GM12878 (cell line): ENCODE data around the gene PEX11B. TPM values are rescaled to one million over a fixed set of nuclear protein-coding genes. Genes with fewer than 3 reads are reported as not detected.

ENCODE experiments used
- ATAC-seq: fragments of 200-7000 bp; cut with Tn5 transposase; 3 replicates; pipeline ENCODE4 v1.9.1; 2020; ENCODE audit warnings: mild to moderate bottlenecking, moderate library complexity
- BruUV-seq: library from RNA; stranded (reverse); fragments of 400-500 nt; replicated peaks from 2 replicates; lab custom pipeline; 2021; lab: Mats Ljungman, UMichigan
- CTCF ChIA-PET: fragments of 300-600 bp; sonication (Branson Sonifier 250); formaldehyde crosslinking; extraction: SDS; loops from one replicate; lab custom pipeline; 2021; ENCODE audit warnings: inconsistent platforms; lab: Yijun Ruan, JAX
- POLR2A ChIA-PET: fragments of 350-600 bp; formaldehyde crosslinking; extraction: SDS; loops from one replicate; lab custom pipeline; 2021; ENCODE audit warnings: inconsistent platforms; lab: Charles Lee
- RAD21 ChIA-PET: fragments of 300-600 bp; sonication (Branson Sonifier 250); formaldehyde crosslinking; loops from one replicate; lab custom pipeline; 2023; ENCODE audit warnings: antibody characterized with exemption; ENCODE audit not compliant: unreplicated experiment; lab: Charles Lee
- SMC1A ChIA-PET: fragments of 300-600 bp; sonication (Branson Sonifier 250); formaldehyde crosslinking; loops from one replicate; lab custom pipeline; 2023; ENCODE audit not compliant: unreplicated experiment, uncharacterized antibody; lab: Charles Lee
- DNase-seq: peaks from one replicate; pipeline ENCODE4 v3.0.0-alpha.2; 2011; ENCODE audit warnings: low read depth, low spot score
- FAIRE-seq: peaks from 3 replicates; lab custom pipeline; 2011; peaks lifted over from hg19 to GRCh38; lab: Jason Lieb, UNC
- H2AFZ ChIP-seq: 2 replicates; pipeline ENCODE4 v1.6.0; 2011; ENCODE audit warnings: low read depth, low read length, control low read depth; ENCODE audit not compliant: control insufficient read depth
- H3K27ac ChIP-seq: 2 replicates; pipeline ENCODE4 v1.5.1; 2011; ENCODE audit warnings: control low read depth; ENCODE audit not compliant: control insufficient read depth, insufficient read depth
- H3K27me3 ChIP-seq, 2 experiments: replicated peaks in 1 of 2; 2 replicates each; pipeline versions ENCODE4 v1.6.0 to v1.6.1; 2011; ENCODE audit warnings: low read length in 1 of 2; ENCODE audit not compliant: control insufficient read depth in 2 of 2, insufficient read depth in 2 of 2
- H3K36me3 ChIP-seq, 2 experiments: 2 replicates each; pipeline ENCODE4 v1.5.1; 2011; ENCODE audit warnings: low read length in 1 of 2; ENCODE audit not compliant: control insufficient read depth in 2 of 2, insufficient read depth in 2 of 2
- H3K4me1 ChIP-seq: 2 replicates; pipeline ENCODE4 v1.6.1; 2011; ENCODE audit warnings: mild to moderate bottlenecking, low read length, moderate library complexity, mixed read lengths; ENCODE audit not compliant: control insufficient read depth, insufficient read depth
- H3K4me2 ChIP-seq: 2 replicates; pipeline ENCODE4 v1.6.0; 2011; ENCODE audit warnings: control low read depth; ENCODE audit not compliant: control insufficient read depth, insufficient read depth
- H3K4me3 ChIP-seq: fragments of 200-600 bp; sonication (generic); 2 replicates; pipeline ENCODE4 v1.5.1; 2016
- H3K79me2 ChIP-seq: 2 replicates; pipeline ENCODE4 v1.6.0; 2011; ENCODE audit warnings: low read length; ENCODE audit not compliant: control insufficient read depth, insufficient read depth
- H3K9ac ChIP-seq: 2 replicates; pipeline ENCODE4 v1.8.0; 2011; ENCODE audit warnings: low read length, control low read depth, mixed read lengths; ENCODE audit not compliant: control insufficient read depth, insufficient read depth
- H3K9me3 ChIP-seq: replicated peaks from 3 replicates; pipeline ENCODE4 v1.5.1; 2011; ENCODE audit warnings: mild to moderate bottlenecking, low read length; ENCODE audit not compliant: control insufficient read depth, insufficient read depth
- H4K20me1 ChIP-seq: 2 replicates; pipeline ENCODE4 v1.6.0; 2011; ENCODE audit not compliant: control insufficient read depth, insufficient read depth
- CREB1 ChIP-seq: IDR thresholded peaks from 2 replicates; pipeline ENCODE4 v1.6.1; 2012; ENCODE audit warnings: low read depth, mild to moderate bottlenecking, inconsistent platforms
- IKZF2 ChIP-seq, 2 experiments: fragments of 450-650 bp; IDR thresholded peaks; 2 replicates each; pipeline ENCODE4 v1.6.1; 2017; ENCODE audit warnings: mild to moderate bottlenecking in 2 of 2, moderate library complexity in 2 of 2
- LARP7 ChIP-seq: fragments of 450-650 bp; IDR thresholded peaks from 2 replicates; pipeline ENCODE4 v1.6.1; 2017; ENCODE audit warnings: mild to moderate bottlenecking
- NBN ChIP-seq: fragments of 450-650 bp; IDR thresholded peaks from 2 replicates; pipeline ENCODE4 v1.6.1; 2016
- PAX5 ChIP-seq: IDR thresholded peaks from 2 replicates; pipeline ENCODE4 v1.6.1; 2011; ENCODE audit warnings: low read depth, low read length, borderline replicate concordance
- RFX5 ChIP-seq: IDR thresholded peaks from 2 replicates; pipeline ENCODE4 v1.6.1; 2011; ENCODE audit warnings: low read depth, low read length, improper control_type of control experiment
- WGBS: methylation state at CpG from one replicate; pipeline ENCODE4 v1.1.6; 2016; ENCODE audit warnings: low lambda C conversion rate; ENCODE audit not compliant: insufficient replicate concordance, insufficient coverage; ENCODE audit errors: missing lambda C conversion rate; 5-methylcytosine and 5-hydroxymethylcytosine counted together
- in situ Hi-C: fragments of 300-500 bp; cut with MboI; formaldehyde crosslinking; loops from 9 replicates; pipeline ENCODE4 v1.14.3; 2018; ENCODE audit warnings: mixed read lengths
- intact Hi-C: fragments of 100-400 bp; cut with micrococcal nuclease; formaldehyde crosslinking; loops from one replicate; pipeline ENCODE4 v1.14.2; 2022; ENCODE audit not compliant: unreplicated experiment
- polyA plus RNA-seq, 11 experiments: library from polyadenylated mRNA; depleted of rRNA in 4 of 11; unstranded in 6 of 11; stranded (reverse) in 5 of 11; fragments of >200 nt; fragmentation: Nextera tagmentation in 4 of 11; fragmentation: Illumina TruSeq in 1 of 11; extraction: Ambion mirVana in 4 of 11; extraction: Trizol in 1 of 11; gene quantifications; 1 replicate in 1 of 11; 2 replicates in 10 of 11; pipeline versions ENCODE4 v1.2.1 to v1.2.3, GENCODE V29; 2011 to 2016; ENCODE audit warnings: inconsistent platforms in 2 of 11, missing spikeins in 2 of 11, low read depth in 1 of 11
- total RNA-seq, 4 experiments: library from RNA; depleted of rRNA in 3 of 4; stranded (reverse); fragments of >200 nt in 3 of 4; fragmentation: Illumina TruSeq in 1 of 4; extraction: Trizol in 1 of 4; gene quantifications; 2 replicates each; pipeline versions ENCODE4 v1.2.1 to v1.2.3, GENCODE V29; 2013 to 2021
- TF ChIP-seq, protein P1 (sequence below): fragments of 450-650 bp; conservative IDR thresholded peaks from 2 replicates; pipeline ENCODE4 v1.6.1; 2017; ENCODE audit warnings: mild to moderate bottlenecking, moderate library complexity
- TF ChIP-seq, protein P2 (sequence below): fragments of 450-650 bp; formaldehyde crosslinking; IDR thresholded peaks from 2 replicates; pipeline ENCODE4 v1.5.0; 2022; ENCODE audit warnings: mild to moderate bottlenecking, missing genetic modification characterization

PEX11B gene
- total and polyA plus RNA-seq, 10 of the 15 experiments (the other 5 are each of a cell fraction or from before 2014, with no cell fraction given), result 24.9 to 129 (median 40.7) TPM

- POLR2A ChIA-PET, result interaction anchor here (1.8 kb wide), 1 partner anchor 17 kb away, joined by 5 read pairs; the partner anchor contains the start of gene RBM8A
- no peaks in the 10 kb centered on the region for H3K27me3 ChIP-seq
- TF ChIP-seq CREB1, result no peak
- TF ChIP-seq, all 136 proteins: peak for 0
- H3K27ac ChIP-seq, result no peak overlapping the region
- H2AFZ ChIP-seq, result no peak overlapping the region
- BruUV-seq, result no TSS peak
- H4K20me1 ChIP-seq, result no peaks in the 10 kb centered on the region
- FAIRE-seq (no peak), ATAC-seq (no peak), DNase-seq (no peak)
- ChIA-PET CTCF (interaction anchor here (0.7 to 1.2 kb wide), 2 partner anchors 17 to 97 kb away, joined by 3 read pairs; partner anchors contain the start of gene RBM8A), RAD21 (no interaction called here), SMC1A (interaction anchor here (1.5 to 1.6 kb wide), 2 partner anchors 11 to 13 kb away, joined by 3 to 6 read pairs; partner anchors contain the start of gene LIX1L)
- no peak overlapping the region for H3K4me2 ChIP-seq
- intact Hi-C loops, result no loop called here
- WGBS, result 95% methylated on average over 3 of the region's 3 CpGs
- no peaks in the 10 kb centered on the region for H3K79me2 ChIP-seq
- no peak overlapping the region for H3K9ac ChIP-seq
- peaks cover 0 to 10% of the 10 kb centered on the region in 2 experiments; a peak in 2 of 4 replicates for H3K36me3 ChIP-seq
- H3K4me1 ChIP-seq, result no peaks in the 10 kb centered on the region
- H3K4me3 ChIP-seq, result no peak overlapping the region
- in situ Hi-C loops, result no loop called here
- H3K9me3 ChIP-seq, result no peaks in the 10 kb centered on the region
Measured at GRCh38 chr1:145944532-145944931, 26.0 kb upstream of the PEX11B start.

GRCh38 chr1:145942871-145943270, 24.4 kb upstream of the PEX11B start:
- Histone ChIP-seq H3K9ac (no peak overlapping the region), H3K36me3 (peaks cover 0 to 10% of the 10 kb centered on the region in 2 experiments; a peak in 2 of 4 replicates), H3K27ac (no peak overlapping the region), H3K4me3 (no peak overlapping the region), H3K9me3 (no peaks in the 10 kb centered on the region), H3K79me2 (no peaks in the 10 kb centered on the region), H4K20me1 (no peaks in the 10 kb centered on the region), H3K27me3 (no peaks in the 10 kb centered on the region), H2AFZ (no peak overlapping the region), H3K4me1 (no peaks in the 10 kb centered on the region), H3K4me2 (no peak overlapping the region)
- RAD21 ChIA-PET, result no interaction called here
- CTCF ChIA-PET, result interaction anchor here (0.7 to 3.0 kb wide), 3 partner anchors 9 to 15 kb away, joined by 3 to 12 read pairs (median 5); partner anchors contain the start of genes LIX1L and RBM8A
- in situ Hi-C loops, result no loop called here
- 100% methylated on average over 6 of the region's 6 CpGs for WGBS
- SMC1A ChIA-PET, result interaction anchor here (1.1 to 1.9 kb wide), 3 partner anchors 9 to 13 kb away, joined by 3 to 6 read pairs (median 4); no protein-coding TSS in a partner anchor
- POLR2A ChIA-PET, result interaction anchor here (1.2 to 1.8 kb wide), 2 partner anchors 15 to 23 kb away, joined by 4 to 5 read pairs; partner anchors contain the start of gene RBM8A
- no TSS peak for BruUV-seq
- ATAC-seq (no peak), FAIRE-seq (no peak), DNase-seq (no peak)
- intact Hi-C loops, result no loop called here
- TF ChIP-seq PAX5, result no peak
- no peak for TF ChIP-seq RFX5
- no peak for TF ChIP-seq LARP7
- TF ChIP-seq IKZF2 (IDR thresholded peaks at IDR 0.05), result no peak
- TF ChIP-seq, protein P1, sequence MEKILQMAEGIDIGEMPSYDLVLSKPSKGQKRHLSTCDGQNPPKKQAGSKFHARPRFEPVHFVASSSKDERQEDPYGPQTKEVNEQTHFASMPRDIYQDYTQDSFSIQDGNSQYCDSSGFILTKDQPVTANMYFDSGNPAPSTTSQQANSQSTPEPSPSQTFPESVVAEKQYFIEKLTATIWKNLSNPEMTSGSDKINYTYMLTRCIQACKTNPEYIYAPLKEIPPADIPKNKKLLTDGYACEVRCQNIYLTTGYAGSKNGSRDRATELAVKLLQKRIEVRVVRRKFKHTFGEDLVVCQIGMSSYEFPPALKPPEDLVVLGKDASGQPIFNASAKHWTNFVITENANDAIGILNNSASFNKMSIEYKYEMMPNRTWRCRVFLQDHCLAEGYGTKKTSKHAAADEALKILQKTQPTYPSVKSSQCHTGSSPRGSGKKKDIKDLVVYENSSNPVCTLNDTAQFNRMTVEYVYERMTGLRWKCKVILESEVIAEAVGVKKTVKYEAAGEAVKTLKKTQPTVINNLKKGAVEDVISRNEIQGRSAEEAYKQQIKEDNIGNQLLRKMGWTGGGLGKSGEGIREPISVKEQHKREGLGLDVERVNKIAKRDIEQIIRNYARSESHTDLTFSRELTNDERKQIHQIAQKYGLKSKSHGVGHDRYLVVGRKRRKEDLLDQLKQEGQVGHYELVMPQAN, result no peak
- TF ChIP-seq, protein P2, sequence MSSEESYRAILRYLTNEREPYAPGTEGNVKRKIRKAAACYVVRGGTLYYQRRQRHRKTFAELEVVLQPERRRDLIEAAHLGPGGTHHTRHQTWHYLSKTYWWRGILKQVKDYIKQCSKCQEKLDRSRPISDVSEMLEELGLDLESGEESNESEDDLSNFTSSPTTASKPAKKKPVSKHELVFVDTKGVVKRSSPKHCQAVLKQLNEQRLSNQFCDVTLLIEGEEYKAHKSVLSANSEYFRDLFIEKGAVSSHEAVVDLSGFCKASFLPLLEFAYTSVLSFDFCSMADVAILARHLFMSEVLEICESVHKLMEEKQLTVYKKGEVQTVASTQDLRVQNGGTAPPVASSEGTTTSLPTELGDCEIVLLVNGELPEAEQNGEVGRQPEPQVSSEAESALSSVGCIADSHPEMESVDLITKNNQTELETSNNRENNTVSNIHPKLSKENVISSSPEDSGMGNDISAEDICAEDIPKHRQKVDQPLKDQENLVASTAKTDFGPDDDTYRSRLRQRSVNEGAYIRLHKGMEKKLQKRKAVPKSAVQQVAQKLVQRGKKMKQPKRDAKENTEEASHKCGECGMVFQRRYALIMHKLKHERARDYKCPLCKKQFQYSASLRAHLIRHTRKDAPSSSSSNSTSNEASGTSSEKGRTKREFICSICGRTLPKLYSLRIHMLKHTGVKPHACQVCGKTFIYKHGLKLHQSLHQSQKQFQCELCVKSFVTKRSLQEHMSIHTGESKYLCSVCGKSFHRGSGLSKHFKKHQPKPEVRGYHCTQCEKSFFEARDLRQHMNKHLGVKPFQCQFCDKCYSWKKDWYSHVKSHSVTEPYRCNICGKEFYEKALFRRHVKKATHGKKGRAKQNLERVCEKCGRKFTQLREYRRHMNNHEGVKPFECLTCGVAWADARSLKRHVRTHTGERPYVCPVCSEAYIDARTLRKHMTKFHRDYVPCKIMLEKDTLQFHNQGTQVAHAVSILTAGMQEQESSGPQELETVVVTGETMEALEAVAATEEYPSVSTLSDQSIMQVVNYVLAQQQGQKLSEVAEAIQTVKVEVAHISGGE (CRISPR knock-in tag), result no peak
- TF ChIP-seq NBN, result no peak
